Mammary epithelial cell (primary cell): ENCODE results near the gene RBM6.

Experiments used
- EZH2 ChIP-seq: IDR thresholded peaks from 2 replicates; pipeline ENCODE4 v1.6.1; 2012; ENCODE audit warnings: low read length, inconsistent platforms, borderline replicate concordance
- TF ChIP-seq, protein P1 (sequence below), 2 donors: IDR thresholded peaks in 1 of 2; conservative IDR thresholded peaks in 1 of 2; 2 replicates each; pipeline ENCODE4 v1.5.1; 2011 to 2012; ENCODE audit warnings: inconsistent platforms in 2 of 2, low read length in 2 of 2, mild to moderate bottlenecking in 2 of 2, control low read depth in 1 of 2, low read depth in 1 of 2; ENCODE audit not compliant: insufficient read depth in 1 of 2; ENCODE audit errors: extremely low read depth in 1 of 2

GRCh38 chr3:49998326-49998725 is 58.4 kb downstream of the RBM6 start:
- TF ChIP-seq, protein P1, sequence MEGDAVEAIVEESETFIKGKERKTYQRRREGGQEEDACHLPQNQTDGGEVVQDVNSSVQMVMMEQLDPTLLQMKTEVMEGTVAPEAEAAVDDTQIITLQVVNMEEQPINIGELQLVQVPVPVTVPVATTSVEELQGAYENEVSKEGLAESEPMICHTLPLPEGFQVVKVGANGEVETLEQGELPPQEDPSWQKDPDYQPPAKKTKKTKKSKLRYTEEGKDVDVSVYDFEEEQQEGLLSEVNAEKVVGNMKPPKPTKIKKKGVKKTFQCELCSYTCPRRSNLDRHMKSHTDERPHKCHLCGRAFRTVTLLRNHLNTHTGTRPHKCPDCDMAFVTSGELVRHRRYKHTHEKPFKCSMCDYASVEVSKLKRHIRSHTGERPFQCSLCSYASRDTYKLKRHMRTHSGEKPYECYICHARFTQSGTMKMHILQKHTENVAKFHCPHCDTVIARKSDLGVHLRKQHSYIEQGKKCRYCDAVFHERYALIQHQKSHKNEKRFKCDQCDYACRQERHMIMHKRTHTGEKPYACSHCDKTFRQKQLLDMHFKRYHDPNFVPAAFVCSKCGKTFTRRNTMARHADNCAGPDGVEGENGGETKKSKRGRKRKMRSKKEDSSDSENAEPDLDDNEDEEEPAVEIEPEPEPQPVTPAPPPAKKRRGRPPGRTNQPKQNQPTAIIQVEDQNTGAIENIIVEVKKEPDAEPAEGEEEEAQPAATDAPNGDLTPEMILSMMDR (conservative IDR thresholded peaks at IDR 0.05 in 1 of 2, IDR thresholded peaks at IDR 0.05 in 1 of 2; ENCODE audit: extremely low read depth in 1 of 2, insufficient read depth in 1 of 2, low read depth in 1 of 2, low read length in 2 of 2), result no peak
- no peak for TF ChIP-seq EZH2
